Endothelial cell (in vitro differentiated cells): Measurements from ENCODE around the gene EPM2A. TPM values are rescaled to one million over a fixed set of nuclear protein-coding genes. Genes with fewer than 3 reads are reported as not detected.

Experiments
- DNase-seq: peaks from one replicate; pipeline ENCODE4 v3.0.0; 2021; ENCODE audit warnings: low spot score
- H3K27ac Mint-ChIP-seq: one replicate; pipeline ENCODE4 v1.8.0; 2021; ENCODE audit warnings: mixed read lengths, inconsistent platforms; ENCODE audit not compliant: unreplicated experiment
- H3K27me3 Mint-ChIP-seq: one replicate; pipeline ENCODE4 v1.8.0; 2021; ENCODE audit warnings: mild to moderate bottlenecking, moderate library complexity, mixed read lengths, inconsistent platforms; ENCODE audit not compliant: unreplicated experiment
- H3K36me3 Mint-ChIP-seq: one replicate; pipeline ENCODE4 v1.8.0; 2021; ENCODE audit warnings: mild to moderate bottlenecking, low read depth, mixed read lengths, inconsistent platforms; ENCODE audit not compliant: unreplicated experiment
- H3K4me1 Mint-ChIP-seq: one replicate; pipeline ENCODE4 v1.8.0; 2021; ENCODE audit warnings: mild to moderate bottlenecking, mixed read lengths, inconsistent platforms; ENCODE audit not compliant: unreplicated experiment
- H3K4me3 Mint-ChIP-seq: one replicate; pipeline ENCODE4 v1.8.0; 2021; ENCODE audit warnings: mild to moderate bottlenecking, mixed read lengths, inconsistent platforms; ENCODE audit not compliant: unreplicated experiment
- H3K9me3 Mint-ChIP-seq: one replicate; pipeline ENCODE4 v1.8.0; 2021; ENCODE audit warnings: mixed read lengths, inconsistent platforms; ENCODE audit not compliant: unreplicated experiment
- total RNA-seq: library from RNA; stranded (reverse); fragmentation: NEBNext Ultra II Directional; extraction: Animal tissue kit (Norgen Biotek cat#: 25700); gene quantifications from one replicate; pipeline ENCODE4 v1.2.1, GENCODE V29; 2021; ENCODE audit not compliant: unreplicated experiment
- TF ChIP-seq, protein P1 (sequence below): fragments of 200-600 bp; sonication (generic); IDR thresholded peaks from one replicate; pipeline ENCODE4 v1.5.0; 2021; ENCODE audit warnings: antibody characterized with exemption; ENCODE audit not compliant: unreplicated experiment

EPM2A gene
- total RNA-seq, 1 donor from 2014 or later = 6.1 TPM

DNA sequence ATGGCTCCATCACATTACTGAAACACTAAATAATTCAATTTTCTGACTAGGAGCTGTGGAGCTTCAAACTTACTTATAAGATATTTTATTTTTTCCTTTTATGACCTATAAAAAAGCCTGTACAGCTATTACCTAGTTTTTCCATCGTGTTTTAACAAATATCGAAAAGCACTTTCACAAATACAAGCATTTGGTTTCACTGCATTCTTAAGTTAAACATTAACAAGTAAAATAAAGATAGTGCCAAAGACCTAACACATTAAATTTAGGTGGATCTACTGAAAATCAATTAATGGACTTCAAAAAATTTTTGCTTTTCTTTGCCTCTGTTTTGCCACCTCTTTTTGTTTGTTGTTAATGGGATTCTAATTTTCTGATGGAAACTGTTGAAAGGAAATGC is 83.3 kb downstream of the EPM2A start:
- Mint-ChIP-seq H3K27me3 (no peaks in the 10 kb centered on the region), H3K4me1 (peaks cover 15% of the 10 kb centered on the region), H3K27ac (no peak overlapping the region), H3K4me3 (no peak overlapping the region), H3K36me3 (no peaks in the 10 kb centered on the region), H3K9me3 (no peaks in the 10 kb centered on the region)
- DNase-seq = no peak
- TF ChIP-seq, protein P1, sequence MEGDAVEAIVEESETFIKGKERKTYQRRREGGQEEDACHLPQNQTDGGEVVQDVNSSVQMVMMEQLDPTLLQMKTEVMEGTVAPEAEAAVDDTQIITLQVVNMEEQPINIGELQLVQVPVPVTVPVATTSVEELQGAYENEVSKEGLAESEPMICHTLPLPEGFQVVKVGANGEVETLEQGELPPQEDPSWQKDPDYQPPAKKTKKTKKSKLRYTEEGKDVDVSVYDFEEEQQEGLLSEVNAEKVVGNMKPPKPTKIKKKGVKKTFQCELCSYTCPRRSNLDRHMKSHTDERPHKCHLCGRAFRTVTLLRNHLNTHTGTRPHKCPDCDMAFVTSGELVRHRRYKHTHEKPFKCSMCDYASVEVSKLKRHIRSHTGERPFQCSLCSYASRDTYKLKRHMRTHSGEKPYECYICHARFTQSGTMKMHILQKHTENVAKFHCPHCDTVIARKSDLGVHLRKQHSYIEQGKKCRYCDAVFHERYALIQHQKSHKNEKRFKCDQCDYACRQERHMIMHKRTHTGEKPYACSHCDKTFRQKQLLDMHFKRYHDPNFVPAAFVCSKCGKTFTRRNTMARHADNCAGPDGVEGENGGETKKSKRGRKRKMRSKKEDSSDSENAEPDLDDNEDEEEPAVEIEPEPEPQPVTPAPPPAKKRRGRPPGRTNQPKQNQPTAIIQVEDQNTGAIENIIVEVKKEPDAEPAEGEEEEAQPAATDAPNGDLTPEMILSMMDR = no peak

DNA sequence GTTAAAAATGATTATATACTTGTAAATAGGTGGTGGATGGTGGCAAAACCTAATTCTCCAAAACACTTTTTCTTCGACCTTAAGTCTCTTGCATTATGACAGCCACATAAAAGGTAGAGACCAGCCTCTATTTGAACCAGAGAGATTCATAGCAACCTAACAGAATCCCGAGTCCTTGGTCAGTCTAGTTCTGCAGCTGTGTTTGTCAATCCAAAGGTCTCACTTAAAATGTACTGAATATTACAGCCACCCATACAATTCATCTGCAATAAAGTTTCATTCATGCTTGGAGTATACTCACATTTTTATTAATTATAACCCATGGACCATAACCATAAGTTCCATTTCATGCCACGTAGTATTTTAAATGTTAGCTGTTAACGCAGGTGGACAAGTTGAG is 87.2 kb downstream of the EPM2A start:
- TF ChIP-seq, protein P1 = no peak
- H3K36me3 Mint-ChIP-seq = peaks cover 5% of the 10 kb centered on the region
- no peaks in the 10 kb centered on the region for H3K9me3 Mint-ChIP-seq
- H3K27ac Mint-ChIP-seq = no peak overlapping the region
- DNase-seq = no peak
- H3K4me1 Mint-ChIP-seq = peaks cover 7% of the 10 kb centered on the region
- H3K4me3 Mint-ChIP-seq = no peak overlapping the region
- H3K27me3 Mint-ChIP-seq = no peaks in the 10 kb centered on the region

DNA sequence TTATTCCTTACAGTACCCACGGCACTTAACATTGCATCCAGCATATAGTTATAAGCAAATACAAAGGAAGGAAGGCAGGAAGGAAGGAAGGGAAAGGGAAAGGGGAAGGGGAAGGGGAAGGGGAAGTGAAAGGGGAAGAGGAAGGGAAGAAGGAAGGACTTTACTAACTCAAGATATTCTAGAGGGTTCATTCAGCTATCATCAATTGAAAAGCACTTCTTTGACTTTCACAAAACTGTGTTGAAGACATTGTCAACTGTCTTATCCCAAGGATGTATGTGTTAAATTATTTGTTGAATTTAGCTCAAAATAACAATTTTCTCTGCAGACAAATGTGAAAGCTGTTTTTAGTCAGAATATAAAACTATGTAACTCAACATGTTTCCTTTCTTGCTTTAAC is 87.7 kb downstream of the EPM2A start:
- TF ChIP-seq, protein P1 = no peak
- H3K27ac Mint-ChIP-seq = peak overlapping the region; percentile 25
- H3K4me3 Mint-ChIP-seq = no peak overlapping the region
- peaks cover 5% of the 10 kb centered on the region for H3K36me3 Mint-ChIP-seq
- no peak for DNase-seq
- peaks cover 7% of the 10 kb centered on the region for H3K4me1 Mint-ChIP-seq
- H3K27me3 Mint-ChIP-seq = no peaks in the 10 kb centered on the region
- H3K9me3 Mint-ChIP-seq = no peaks in the 10 kb centered on the region

DNA sequence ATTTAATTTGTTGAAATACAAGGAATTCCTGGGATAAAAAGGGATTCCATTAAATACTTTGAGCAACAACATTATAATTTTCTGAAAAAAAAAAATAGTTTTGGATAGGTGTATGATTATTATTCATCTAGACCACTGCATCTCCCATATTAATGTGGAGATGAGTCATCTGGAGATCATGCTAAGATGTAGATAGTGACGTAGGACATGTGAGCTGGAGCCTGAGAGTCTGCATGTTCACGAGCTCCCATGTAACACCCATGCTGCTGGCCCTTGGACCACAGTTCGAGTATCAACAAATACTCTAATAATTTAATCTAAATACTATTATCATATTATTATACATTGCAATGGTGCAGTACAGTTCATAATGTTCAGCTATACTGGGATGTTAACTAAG is 91.6 kb downstream of the EPM2A start:
- Mint-ChIP-seq H3K4me1 (peaks cover 4% of the 10 kb centered on the region), H3K27ac (no peak overlapping the region), H3K36me3 (peaks cover 5% of the 10 kb centered on the region), H3K9me3 (no peaks in the 10 kb centered on the region), H3K27me3 (no peaks in the 10 kb centered on the region), H3K4me3 (no peak overlapping the region)
- DNase-seq = no peak
- TF ChIP-seq, protein P1 = no peak

DNA sequence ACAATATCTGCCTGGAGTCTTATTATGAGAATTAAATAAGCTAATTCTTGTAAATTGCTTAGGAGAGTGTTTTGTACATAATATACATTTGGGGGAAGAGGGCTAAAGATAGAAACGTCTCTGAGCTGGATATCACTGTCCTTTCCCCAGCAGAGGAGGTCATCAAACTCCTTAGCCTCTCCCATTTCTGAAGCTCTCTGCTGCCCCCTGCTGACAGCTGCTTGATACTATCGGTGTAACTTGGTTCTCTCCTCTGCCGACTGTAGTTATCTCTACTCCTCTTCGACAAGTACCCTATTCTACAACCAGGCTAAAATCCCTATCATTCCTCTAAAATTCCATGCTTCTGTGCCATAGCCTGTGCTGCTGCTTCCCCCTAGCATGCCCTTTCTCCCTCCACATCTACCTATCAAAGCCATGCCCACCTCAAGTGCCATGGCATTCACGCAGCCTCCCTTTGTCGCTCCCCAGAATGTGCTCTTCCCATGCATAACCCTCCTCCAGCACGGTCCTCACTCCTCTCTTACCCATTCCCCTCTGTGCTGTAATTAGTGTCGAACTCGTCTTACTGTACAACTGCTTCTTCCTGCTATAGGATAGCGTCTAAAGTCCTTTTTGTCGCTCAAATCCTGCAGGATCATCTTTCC is 101.2 kb downstream of the EPM2A start:
- Mint-ChIP-seq H3K4me3 (no peak overlapping the region), H3K4me1 (no peaks in the 10 kb centered on the region), H3K27ac (no peak overlapping the region), H3K9me3 (no peaks in the 10 kb centered on the region), H3K27me3 (no peaks in the 10 kb centered on the region), H3K36me3 (no peaks in the 10 kb centered on the region)
- TF ChIP-seq, protein P1 = peak; percentile 84
- DNase-seq = peak; percentile 91
